H1 (cell line): ENCODE results near the gene LRRTM4. TPM values are rescaled to one million over a fixed set of nuclear protein-coding genes. Genes with fewer than 3 reads are reported as not detected.

Experiments
- CTCF ChIA-PET: fragments of 300-600 bp; sonication (Branson Sonifier 250); formaldehyde crosslinking; loops from one replicate; lab custom pipeline; 2021; ENCODE audit not compliant: partially characterized antibody; lab: Charles Lee
- POLR2A ChIA-PET: fragments of 300-600 bp; sonication (Branson Sonifier 250); formaldehyde crosslinking; loops from one replicate; lab custom pipeline; 2021; ENCODE audit warnings: inconsistent platforms; ENCODE audit not compliant: partially characterized antibody; lab: Charles Lee
- DNase-seq, 2 experiments: peaks; one replicate each; pipeline versions ENCODE4 v3.0.0 to v3.0.0-alpha.2; 2010 to 2022; ENCODE audit warnings: low spot score in 2 of 2, low read depth in 1 of 2, mixed read lengths in 1 of 2
- FAIRE-seq: peaks from 2 replicates; lab custom pipeline; 2011; peaks lifted over from hg19 to GRCh38; lab: Jason Lieb, UNC
- H2AFZ ChIP-seq: 2 replicates; pipeline ENCODE4 v1.8.1; 2012; ENCODE audit warnings: low read length, inconsistent platforms
- H2AK5ac ChIP-seq: 2 replicates; pipeline ENCODE4 v1.6.1; 2013; ENCODE audit warnings: low read depth, low read length
- H2BK120ac ChIP-seq: replicated peaks from 2 replicates; pipeline ENCODE3; 2013; ENCODE audit warnings: low read depth, low read length, inconsistent platforms
- H2BK12ac ChIP-seq: 2 replicates; pipeline ENCODE4 v1.6.1; 2013; ENCODE audit warnings: low read depth, low read length
- H2BK15ac ChIP-seq: 2 replicates; pipeline ENCODE4 v1.6.1; 2013; ENCODE audit warnings: low read length
- H2BK20ac ChIP-seq: 2 replicates; pipeline ENCODE4 v1.6.1; 2013; ENCODE audit warnings: low read length
- H2BK5ac ChIP-seq: 2 replicates; pipeline ENCODE4 v1.6.1; 2013; ENCODE audit warnings: low read depth, low read length
- H3K14ac ChIP-seq: 2 replicates; pipeline ENCODE4 v1.6.1; 2013; ENCODE audit warnings: inconsistent platforms; ENCODE audit not compliant: insufficient read length
- H3K18ac ChIP-seq: 2 replicates; pipeline ENCODE4 v1.6.1; 2013; ENCODE audit warnings: low read length; ENCODE audit errors: extremely low read depth
- H3K23ac ChIP-seq: 2 replicates; pipeline ENCODE4 v1.6.1; 2013; ENCODE audit warnings: inconsistent platforms; ENCODE audit not compliant: insufficient read length
- H3K23me2 ChIP-seq: 2 replicates; pipeline ENCODE4 v1.6.1; 2013; ENCODE audit warnings: low read depth, low read length
- H3K27ac ChIP-seq: 2 replicates; pipeline ENCODE4 v1.6.1; 2011; ENCODE audit warnings: low read depth, low read length, inconsistent platforms
- H3K27me3 ChIP-seq, 4 experiments: replicated peaks in 1 of 4; 1 replicate in 1 of 4; 2 replicates in 3 of 4; pipeline versions ENCODE4 v1.6.1 to v1.8.1; 2011 to 2013; ENCODE audit warnings: low read length in 3 of 4, mild to moderate bottlenecking in 3 of 4, inconsistent platforms in 2 of 4, mixed read lengths in 2 of 4, moderate library complexity in 1 of 4; ENCODE audit not compliant: control insufficient read depth in 3 of 4, insufficient read depth in 3 of 4; ENCODE audit errors: extremely low read depth in 1 of 4
- H3K36me3 ChIP-seq, 4 experiments: 2 replicates each; pipeline versions ENCODE4 v1.6.1 to v1.8.1; 2011 to 2013; ENCODE audit warnings: mild to moderate bottlenecking in 4 of 4, low read length in 3 of 4, moderate library complexity in 2 of 4, control low read depth in 1 of 4, inconsistent platforms in 1 of 4; ENCODE audit not compliant: insufficient read depth in 4 of 4, control insufficient read depth in 2 of 4
- H3K4ac ChIP-seq: replicated peaks from 2 replicates; pipeline ENCODE3; 2013; ENCODE audit warnings: low read length, low read depth, mixed read lengths, inconsistent platforms; ENCODE audit not compliant: insufficient read length
- H3K4me1 ChIP-seq, 4 experiments: replicated peaks in 1 of 4; 1 replicate in 1 of 4; 2 replicates in 3 of 4; pipeline versions ENCODE4 v1.6.1 to v1.8.1; 2011 to 2013; ENCODE audit warnings: low read length in 3 of 4, inconsistent platforms in 2 of 4, mixed read lengths in 1 of 4; ENCODE audit not compliant: insufficient read depth in 4 of 4, control insufficient read depth in 3 of 4
- H3K4me2 ChIP-seq, 2 experiments: 2 replicates each; pipeline versions ENCODE4 v1.6.1 to v1.8.1; 2011 to 2013; ENCODE audit warnings: low read depth in 2 of 2, low read length in 2 of 2, control low read depth in 1 of 2, inconsistent platforms in 1 of 2, mild to moderate bottlenecking in 1 of 2; ENCODE audit not compliant: insufficient read depth in 1 of 2
- H3K4me3 ChIP-seq, 4 experiments: fragments of 200-600, 300-600 bp in 1 of 4; sonication (generic), shearing (Covaris generic), sonication (Bioruptor Twin) in 1 of 4; 2 replicates each; pipeline versions ENCODE4 v1.5.1 to v1.8.1; 2011 to 2016; ENCODE audit warnings: low read length in 4 of 4, low read depth in 3 of 4, control low read depth in 2 of 4, inconsistent platforms in 2 of 4, mild to moderate bottlenecking in 2 of 4, mixed read lengths in 1 of 4, moderate library complexity in 1 of 4; ENCODE audit not compliant: insufficient read depth in 2 of 4; ENCODE audit errors: extremely low read depth in 1 of 4
- H3K56ac ChIP-seq: replicated peaks from 2 replicates; pipeline ENCODE3; 2013; ENCODE audit warnings: low read depth, mild to moderate bottlenecking, mixed read lengths, low read length, inconsistent platforms; ENCODE audit not compliant: insufficient read length
- H3K79me1 ChIP-seq: 2 replicates; pipeline ENCODE4 v1.6.1; 2013; ENCODE audit warnings: low read depth, low read length, control low read depth
- H3K79me2 ChIP-seq, 2 experiments: 2 replicates each; pipeline versions ENCODE4 v1.6.1 to v1.8.1; 2012 to 2013; ENCODE audit warnings: low read length in 2 of 2, mild to moderate bottlenecking in 2 of 2, inconsistent platforms in 1 of 2; ENCODE audit not compliant: insufficient read depth in 2 of 2, control insufficient read depth in 1 of 2
- H3K9ac ChIP-seq, 4 experiments: replicated peaks in 1 of 4; 1 replicate in 1 of 4; 2 replicates in 3 of 4; pipeline versions ENCODE4 v1.6.1 to v1.8.1; 2011 to 2013; ENCODE audit warnings: low read depth in 3 of 4, low read length in 3 of 4, control low read depth in 2 of 4, mild to moderate bottlenecking in 2 of 4, moderate library complexity in 2 of 4, inconsistent platforms in 1 of 4; ENCODE audit errors: extremely low read depth in 1 of 4
- H3K9me3 ChIP-seq, 2 experiments: 2 replicates each; pipeline versions ENCODE4 v1.6.1 to v1.8.1; 2012 to 2013; ENCODE audit warnings: mild to moderate bottlenecking in 2 of 2, moderate library complexity in 2 of 2, control low read depth in 1 of 2, inconsistent platforms in 1 of 2, low read depth in 1 of 2, low read length in 1 of 2, mixed read lengths in 1 of 2; ENCODE audit not compliant: insufficient read depth in 2 of 2
- H4K20me1 ChIP-seq, 2 experiments: replicated peaks in 1 of 2; 2 replicates each; pipeline versions ENCODE3 to v1.8.1; 2011 to 2013; ENCODE audit warnings: inconsistent platforms in 2 of 2, low read length in 2 of 2, mild to moderate bottlenecking in 1 of 2; ENCODE audit not compliant: insufficient read depth in 2 of 2, control insufficient read depth in 1 of 2
- H4K5ac ChIP-seq: 2 replicates; pipeline ENCODE4 v1.6.1; 2013; ENCODE audit warnings: low read length, low read depth, mixed read lengths, inconsistent platforms; ENCODE audit not compliant: insufficient read length
- H4K8ac ChIP-seq: 2 replicates; pipeline ENCODE4 v1.8.0; 2013; ENCODE audit warnings: mild to moderate bottlenecking, moderate library complexity, low read length, inconsistent platforms; ENCODE audit not compliant: insufficient read depth; ENCODE audit errors: extremely low read depth
- H4K91ac ChIP-seq: replicated peaks from 2 replicates; pipeline ENCODE3; 2013; ENCODE audit warnings: low read length, mixed read lengths, inconsistent platforms; ENCODE audit not compliant: insufficient read length
- ASH2L ChIP-seq: fragments of 200-600, 300-600 bp; sonication (generic); IDR thresholded peaks from one replicate; pipeline ENCODE4 v1.7.1; 2017; ENCODE audit warnings: low read length
- ATF3 ChIP-seq: IDR thresholded peaks from 2 replicates; pipeline ENCODE4 v1.6.1; 2011; ENCODE audit warnings: low read depth, mild to moderate bottlenecking, low read length; ENCODE audit not compliant: insufficient read depth
- JUN ChIP-seq: IDR thresholded peaks from 2 replicates; pipeline ENCODE4 v1.6.1; 2011; ENCODE audit warnings: low read depth, mild to moderate bottlenecking, improper control_type of control experiment, low read length
- JUND ChIP-seq: IDR thresholded peaks from 2 replicates; pipeline ENCODE4 v1.6.1; 2011; ENCODE audit warnings: mild to moderate bottlenecking, improper control_type of control experiment, low read length
- KDM1A ChIP-seq: fragments of 200-600, 300-600 bp; sonication (generic); IDR thresholded peaks from 2 replicates; pipeline ENCODE4 v1.7.1; 2016; ENCODE audit warnings: mild to moderate bottlenecking, low read length, borderline replicate concordance
- KDM5A ChIP-seq: fragments of 200-600 bp; IDR thresholded peaks from 2 replicates; pipeline ENCODE4 v1.7.1; 2012; ENCODE audit warnings: mild to moderate bottlenecking, low read length, inconsistent platforms, mixed read lengths
- PHF8 ChIP-seq: fragments of 200-600 bp; sonication (generic); conservative IDR thresholded peaks from 2 replicates; pipeline ENCODE4 v1.7.1; 2012; ENCODE audit warnings: low read depth, mild to moderate bottlenecking, inconsistent platforms, low read length, moderate library complexity
- POLR2AphosphoS5 ChIP-seq: IDR thresholded peaks from 2 replicates; pipeline ENCODE4 v1.6.1; 2011; ENCODE audit warnings: low read depth, low read length
- RFX5 ChIP-seq: IDR thresholded peaks from 2 replicates; pipeline ENCODE4 v1.6.1; 2011; ENCODE audit warnings: low read depth, low read length, improper control_type of control experiment, borderline replicate concordance
- TAF1 ChIP-seq: IDR thresholded peaks from 2 replicates; pipeline ENCODE4 v1.6.1; 2011; ENCODE audit warnings: mild to moderate bottlenecking, low read depth, low read length
- TBP ChIP-seq: IDR thresholded peaks from 2 replicates; pipeline ENCODE4 v1.6.1; 2011; ENCODE audit warnings: low read depth, low read length, improper control_type of control experiment
- USF2 ChIP-seq: IDR thresholded peaks from 2 replicates; pipeline ENCODE4 v1.6.1; 2011; ENCODE audit warnings: low read length, improper control_type of control experiment
- WGBS, 2 experiments: shearing (Covaris generic) in 1 of 2; methylation state at CpG; one replicate each; pipeline versions ENCODE4 v1.1.6 to v1.1.7; 2013 to 2015; ENCODE audit warnings: low lambda C conversion rate in 2 of 2, mixed read lengths in 2 of 2, inconsistent platforms in 1 of 2, low coverage in 1 of 2, missing lambda C conversion rate in 1 of 2; ENCODE audit not compliant: insufficient replicate concordance in 2 of 2, insufficient coverage in 1 of 2, insufficient read length in 1 of 2; ENCODE audit errors: extremely low coverage in 1 of 2, missing lambda C conversion rate in 1 of 2; 5-methylcytosine and 5-hydroxymethylcytosine counted together
- polyA plus RNA-seq, 7 experiments: library from polyadenylated mRNA; depleted of rRNA in 3 of 7; stranded (reverse) in 5 of 7; unstranded in 2 of 7; fragments of >200 nt in 5 of 7; fragments of 200-250 nt in 2 of 7; gene quantifications; 1 replicate in 5 of 7; 2 replicates in 1 of 7; 4 replicates in 1 of 7; pipeline versions ENCODE4 v1.2.1 to v1.2.3, GENCODE V29; 2011 to 2013; ENCODE audit warnings: missing spikeins in 2 of 7, mixed read lengths in 2 of 7
- total RNA-seq: library from RNA; stranded (reverse); fragmentation: NEBNext Ultra II Directional; extraction: Animal tissue kit (Norgen Biotek cat#: 25700); gene quantifications from 2 replicates; pipeline ENCODE4 v1.2.1, GENCODE V29; 2021

LRRTM4 gene
- total and polyA plus RNA-seq, 2 of the 8 experiments (the other 6 are each of a cell fraction or from before 2014, with no cell fraction given) = 3.6 to 9.5 TPM

DNA sequence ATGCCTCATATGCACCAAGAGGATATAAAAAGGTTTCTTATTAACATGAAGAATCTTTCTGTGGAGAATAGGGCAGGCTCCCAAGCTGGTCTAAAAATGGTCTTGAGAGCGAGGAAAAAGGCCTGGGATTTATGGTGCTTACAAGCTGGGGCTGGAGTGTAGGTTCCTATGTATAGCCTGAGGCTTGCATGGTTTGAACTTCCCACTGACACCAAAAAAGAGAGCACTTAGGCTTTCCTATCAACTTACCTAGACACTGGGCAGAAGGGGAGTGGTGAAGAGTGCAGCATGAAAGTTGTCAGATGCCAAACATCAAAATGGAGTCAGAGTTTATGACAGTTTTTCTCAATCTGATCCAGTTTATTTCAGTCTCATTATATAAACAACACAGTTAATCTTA lies 784.6 kb downstream of the LRRTM4 start:
- FAIRE-seq (peak; percentile 45), DNase-seq (no peak)
- no peak overlapping the region for H3K56ac ChIP-seq
- H3K27me3 ChIP-seq = no peaks in the 10 kb centered on the region
- ChIA-PET CTCF (no interaction called here), POLR2A (no interaction called here)
- no peak overlapping the region for H2BK20ac ChIP-seq
- no peak overlapping the region for H2BK5ac ChIP-seq
- no peak overlapping the region for H3K23ac ChIP-seq
- no peak overlapping the region for H2AFZ ChIP-seq
- no peak overlapping the region for H3K18ac ChIP-seq
- no peaks in the 10 kb centered on the region for H3K9me3 ChIP-seq
- H3K79me2 ChIP-seq = no peaks in the 10 kb centered on the region
- H3K9ac ChIP-seq = no peak overlapping the region
- WGBS, 2 experiments = 89% methylated on average over 1 of the region's 1 CpG; no CpG with 5 or more reads in 1 of the 2 experiments
- H2BK12ac ChIP-seq = no peak overlapping the region
- H3K23me2 ChIP-seq = no peaks in the 10 kb centered on the region
- H2AK5ac ChIP-seq = no peak overlapping the region
- no peaks in the 10 kb centered on the region for H3K4me1 ChIP-seq
- no peak overlapping the region for H3K27ac ChIP-seq
- no peaks in the 10 kb centered on the region for H4K20me1 ChIP-seq
- H3K79me1 ChIP-seq = no peaks in the 10 kb centered on the region
- no peak overlapping the region for H4K8ac ChIP-seq
- TF ChIP-seq JUN (no peak), ASH2L (no peak), TBP (no peak), RFX5 (no peak), USF2 (no peak), TAF1 (no peak), POLR2AphosphoS5 (no peak), PHF8 (no peak), ATF3 (no peak), JUND (no peak), KDM1A (no peak), KDM5A (no peak)
- no peak overlapping the region for H3K4me2 ChIP-seq
- no peak overlapping the region for H4K5ac ChIP-seq
- no peak overlapping the region for H3K4me3 ChIP-seq
- H2BK15ac ChIP-seq = no peak overlapping the region
- no peak overlapping the region for H3K4ac ChIP-seq
- H3K36me3 ChIP-seq = no peaks in the 10 kb centered on the region
- no peak overlapping the region for H4K91ac ChIP-seq
- no peak overlapping the region for H2BK120ac ChIP-seq
- no peak overlapping the region for H3K14ac ChIP-seq
